DOHH2 (cell line): ENCODE results near the gene NMRK1.

Experiments used
- EZH2phosphoT487 ChIP-seq: fragments of 200-600 bp; sonication (generic); IDR thresholded peaks from 2 replicates; pipeline ENCODE4 v1.6.1; 2017; ENCODE audit warnings: borderline replicate concordance, mild to moderate bottlenecking, antibody characterized with exemption, low read length, moderate library complexity, mixed read lengths
- TF ChIP-seq, protein P1 (sequence below): fragments of 200-600 bp; sonication (generic); IDR thresholded peaks from one replicate; pipeline ENCODE4 v1.5.1; 2014; ENCODE audit warnings: antibody characterized with exemption, mild to moderate bottlenecking, low read depth, low read length; ENCODE audit not compliant: poor library complexity, severe bottlenecking

DNA sequence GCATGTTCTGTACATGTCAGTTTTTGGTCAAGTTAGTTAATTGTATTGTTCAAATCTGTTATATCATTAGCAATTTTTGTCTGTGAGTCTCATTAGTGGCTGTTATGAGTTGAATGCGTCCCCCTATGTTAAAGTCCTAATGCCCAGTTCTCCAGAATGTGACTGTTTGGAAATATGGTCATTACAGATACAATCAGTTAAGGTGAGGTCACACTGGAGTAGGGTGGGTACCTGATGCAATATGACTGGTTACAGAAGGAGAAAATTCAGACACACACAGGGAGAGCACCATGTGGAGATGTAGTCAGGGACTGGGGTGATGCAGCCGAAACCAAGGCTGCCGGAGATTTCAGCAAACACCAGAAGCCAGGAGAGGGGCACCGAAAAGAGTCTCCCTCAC, 15.1 kb downstream of the NMRK1 start:
- TF ChIP-seq, protein P1, sequence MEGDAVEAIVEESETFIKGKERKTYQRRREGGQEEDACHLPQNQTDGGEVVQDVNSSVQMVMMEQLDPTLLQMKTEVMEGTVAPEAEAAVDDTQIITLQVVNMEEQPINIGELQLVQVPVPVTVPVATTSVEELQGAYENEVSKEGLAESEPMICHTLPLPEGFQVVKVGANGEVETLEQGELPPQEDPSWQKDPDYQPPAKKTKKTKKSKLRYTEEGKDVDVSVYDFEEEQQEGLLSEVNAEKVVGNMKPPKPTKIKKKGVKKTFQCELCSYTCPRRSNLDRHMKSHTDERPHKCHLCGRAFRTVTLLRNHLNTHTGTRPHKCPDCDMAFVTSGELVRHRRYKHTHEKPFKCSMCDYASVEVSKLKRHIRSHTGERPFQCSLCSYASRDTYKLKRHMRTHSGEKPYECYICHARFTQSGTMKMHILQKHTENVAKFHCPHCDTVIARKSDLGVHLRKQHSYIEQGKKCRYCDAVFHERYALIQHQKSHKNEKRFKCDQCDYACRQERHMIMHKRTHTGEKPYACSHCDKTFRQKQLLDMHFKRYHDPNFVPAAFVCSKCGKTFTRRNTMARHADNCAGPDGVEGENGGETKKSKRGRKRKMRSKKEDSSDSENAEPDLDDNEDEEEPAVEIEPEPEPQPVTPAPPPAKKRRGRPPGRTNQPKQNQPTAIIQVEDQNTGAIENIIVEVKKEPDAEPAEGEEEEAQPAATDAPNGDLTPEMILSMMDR: no peak
- TF ChIP-seq EZH2phosphoT487: no peak
